ENCODE results near the gene CENPL.
A peak's percentile ranks its signal among the peaks of the same experiment; 100 is the strongest.
"Not testable (repeated sequence)": the region's sequence is repeated elsewhere in the genome, so short reads cannot be mapped to it uniquely, and the experiment has no call there.

CENPL gene, protein sequence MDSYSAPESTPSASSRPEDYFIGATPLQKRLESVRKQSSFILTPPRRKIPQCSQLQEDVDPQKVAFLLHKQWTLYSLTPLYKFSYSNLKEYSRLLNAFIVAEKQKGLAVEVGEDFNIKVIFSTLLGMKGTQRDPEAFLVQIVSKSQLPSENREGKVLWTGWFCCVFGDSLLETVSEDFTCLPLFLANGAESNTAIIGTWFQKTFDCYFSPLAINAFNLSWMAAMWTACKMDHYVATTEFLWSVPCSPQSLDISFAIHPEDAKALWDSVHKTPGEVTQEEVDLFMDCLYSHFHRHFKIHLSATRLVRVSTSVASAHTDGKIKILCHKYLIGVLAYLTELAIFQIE

DNA sequence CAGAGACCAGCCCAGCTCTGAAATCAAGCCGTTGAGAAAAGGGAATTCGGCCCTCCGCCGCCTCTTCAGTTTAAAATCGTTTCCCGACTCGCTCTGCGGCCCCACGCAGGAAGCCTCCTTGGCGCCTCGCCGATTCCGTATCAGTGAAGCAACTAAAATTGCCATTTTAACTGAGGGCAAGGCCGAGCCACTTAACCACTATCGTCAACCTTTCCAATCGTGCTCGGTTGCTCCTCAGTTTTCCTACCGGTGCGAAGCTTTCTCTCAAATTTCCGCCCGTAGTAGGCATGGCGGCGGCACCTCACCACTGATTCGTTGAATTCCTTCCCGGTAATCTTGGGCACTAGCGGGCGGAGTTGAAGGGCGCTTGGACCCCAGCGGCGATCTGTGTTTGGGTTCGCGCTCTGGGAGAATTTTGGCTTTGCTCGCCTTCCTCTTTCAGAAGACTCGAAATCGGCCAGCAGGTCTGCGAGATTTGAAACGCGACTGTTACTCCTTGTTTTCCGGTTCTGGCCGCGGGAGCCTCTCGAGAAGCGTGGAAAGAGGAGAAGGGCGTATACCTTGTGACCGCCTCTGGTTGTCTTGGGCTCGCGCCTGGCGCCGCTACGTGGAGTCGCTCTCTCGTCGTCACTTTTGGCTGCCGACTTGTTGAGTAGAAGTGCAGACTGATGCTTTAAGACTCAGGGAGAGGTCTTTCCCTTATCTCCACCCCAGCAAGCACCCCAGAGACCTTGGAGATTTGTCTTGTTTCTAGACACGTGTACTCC, at the start of gene CENPL, which contains the start of gene DARS2:
Gene CENPL, minus strand, starts transcription at position 569 of the 767 bp plus-strand sequence. CDS start 13,584 bp downstream, outside the sequence.
Gene DARS2, plus strand, starts transcription at position 359 of the 767 bp plus-strand sequence. CDS start 557 bp downstream, outside the sequence.
- DNase-seq (ENCODE audit: low spot score), result peak; percentile 94

GRCh38 chr1:173871500-173871899, 46.8 kb upstream of the CENPL start:
- no peak for DNase-seq (ENCODE audit: low spot score)

GRCh38 chr1:173871091-173871490, 46.4 kb upstream of the CENPL start:
- no peak for DNase-seq (ENCODE audit: low spot score)

- peak; percentile 33 for DNase-seq (ENCODE audit: low spot score)
Measured at GRCh38 chr1:173870252-173871075, 45.8 kb upstream of the CENPL start.

GRCh38 chr1:173869021-173869359, 44.3 kb upstream of the CENPL start:
- DNase-seq (ENCODE audit: low spot score), result no peak

- peak; percentile 88 for DNase-seq (ENCODE audit: low spot score)
Measured at GRCh38 chr1:173868266-173869020, 43.8 kb upstream of the CENPL start, which contains the start of gene ZBTB37. Gene ZBTB37, plus strand, starts transcription at chr1:173868380. Its CDS starts 1,846 bp downstream, at chr1:173870226.

GRCh38 chr1:173867753-173868265, 43.1 kb upstream of the CENPL start, which contains the start of gene GAS5:
Gene GAS5, minus strand, starts transcription at chr1:173867989.
- peak; percentile 98 for DNase-seq (ENCODE audit: low spot score)

- DNase-seq (ENCODE audit: low spot score), result no peak
Measured at GRCh38 chr1:173867141-173867752, 42.6 kb upstream of the CENPL start.

DNA sequence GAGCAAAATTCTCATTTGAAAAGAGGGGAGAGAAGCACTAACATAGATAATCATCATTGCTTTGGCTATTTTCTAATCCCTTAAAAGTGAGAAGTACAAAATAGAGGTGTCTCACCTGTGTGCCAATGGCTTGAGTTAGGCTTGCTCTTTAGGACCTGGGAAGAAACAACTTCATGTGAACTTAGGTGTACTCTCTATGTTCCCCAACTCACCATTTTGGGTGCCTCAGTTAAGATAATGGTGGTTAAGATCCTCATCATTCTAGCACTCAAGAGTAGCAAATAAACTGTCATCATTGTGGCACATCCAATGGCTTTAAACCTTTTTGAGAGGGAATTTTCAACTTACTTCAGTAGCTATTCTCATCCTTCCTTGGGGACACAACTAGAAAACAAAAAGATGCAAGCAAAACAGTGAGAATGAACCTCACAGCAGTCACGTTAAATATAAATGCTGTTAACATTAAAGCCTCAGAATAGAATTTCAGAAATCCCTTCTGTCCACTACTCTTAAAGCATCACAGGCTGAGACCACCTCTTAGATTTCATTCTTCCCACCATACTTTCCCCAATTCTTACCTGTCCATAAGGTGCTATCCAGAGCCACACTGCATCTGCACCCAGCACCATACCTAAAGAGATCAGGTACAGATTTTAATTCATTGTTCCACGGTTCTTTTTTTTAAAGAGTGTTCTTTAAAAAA, 41.9 kb upstream of the CENPL start:
- peak; percentile 56 for DNase-seq (ENCODE audit: low spot score)

- peak; percentile 49 for DNase-seq (ENCODE audit: low spot score)
Measured at GRCh38 chr1:173865468-173866164, 40.9 kb upstream of the CENPL start.

GRCh38 chr1:173864179-173864867, 39.6 kb upstream of the CENPL start:
- DNase-seq (ENCODE audit: low spot score), result peak; percentile 33

DNA sequence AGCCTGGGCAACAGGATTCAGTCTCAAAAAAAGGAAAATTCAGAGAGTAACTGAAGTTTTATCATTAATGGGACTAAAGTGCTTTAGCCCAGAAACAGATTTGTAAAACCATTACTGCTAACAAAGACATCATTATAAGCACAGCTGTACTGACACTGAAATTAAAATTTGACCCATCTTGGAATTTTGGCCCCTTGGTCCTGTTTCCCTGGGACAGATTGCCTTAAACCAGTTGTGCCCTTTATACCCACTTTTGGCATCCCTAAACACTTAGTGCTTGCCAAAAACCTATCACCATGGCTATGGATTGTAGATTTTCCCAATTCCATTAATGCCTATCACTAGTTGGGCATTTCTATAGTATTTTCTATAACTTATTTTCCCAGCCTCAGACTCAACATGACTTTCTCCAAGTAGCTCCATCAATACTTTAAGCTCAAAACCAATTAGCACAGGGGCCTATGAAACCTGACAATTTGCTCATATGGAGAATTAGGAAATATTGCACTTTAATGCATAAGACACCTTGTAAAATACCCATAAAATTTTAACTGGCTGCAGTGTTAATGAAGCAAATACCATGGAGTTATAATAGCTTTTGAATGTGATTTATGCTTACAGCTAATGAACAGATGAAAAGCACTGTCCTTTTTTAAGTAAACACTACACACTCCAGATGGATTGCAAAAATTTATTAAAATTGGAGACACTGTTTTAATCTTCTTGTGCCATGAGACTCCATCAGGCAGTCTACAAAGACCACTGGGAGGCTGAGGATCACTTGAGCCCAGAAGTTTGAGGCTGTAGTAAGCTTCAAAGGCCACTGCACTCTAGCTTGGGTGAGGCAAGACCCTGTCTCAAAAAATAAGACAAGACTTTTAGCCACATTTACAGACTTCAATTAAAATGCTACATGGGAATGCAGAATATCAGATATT, 38.8 kb upstream of the CENPL start:
- DNase-seq (ENCODE audit: low spot score), result no peak

DNA sequence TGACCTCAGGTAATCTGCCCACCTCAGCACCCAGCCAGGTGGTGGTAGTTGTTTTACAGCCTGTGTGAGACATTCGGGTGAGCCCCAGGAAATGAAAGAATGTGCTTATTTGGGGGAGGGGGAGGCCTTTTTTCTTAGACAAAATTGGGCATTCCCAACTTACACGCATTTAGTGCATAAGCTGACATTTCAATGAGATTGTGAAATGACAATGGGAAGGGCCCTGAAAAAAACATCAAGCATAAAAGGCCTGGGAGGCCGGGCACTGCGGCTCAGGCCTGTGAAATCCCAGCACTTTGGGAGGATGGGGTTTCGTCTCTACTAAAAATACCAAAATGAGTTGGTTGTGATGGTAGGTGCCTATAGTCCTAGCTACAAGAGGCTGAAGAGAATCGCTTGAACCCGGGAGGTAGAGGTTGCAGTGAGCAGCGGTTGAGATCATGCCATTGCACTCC, 38.1 kb upstream of the CENPL start:
- no peak for DNase-seq (ENCODE audit: low spot score)

- not testable (repeated sequence) for DNase-seq (ENCODE audit: low spot score)
Measured at GRCh38 chr1:173862146-173862768, 37.6 kb upstream of the CENPL start.

DNA sequence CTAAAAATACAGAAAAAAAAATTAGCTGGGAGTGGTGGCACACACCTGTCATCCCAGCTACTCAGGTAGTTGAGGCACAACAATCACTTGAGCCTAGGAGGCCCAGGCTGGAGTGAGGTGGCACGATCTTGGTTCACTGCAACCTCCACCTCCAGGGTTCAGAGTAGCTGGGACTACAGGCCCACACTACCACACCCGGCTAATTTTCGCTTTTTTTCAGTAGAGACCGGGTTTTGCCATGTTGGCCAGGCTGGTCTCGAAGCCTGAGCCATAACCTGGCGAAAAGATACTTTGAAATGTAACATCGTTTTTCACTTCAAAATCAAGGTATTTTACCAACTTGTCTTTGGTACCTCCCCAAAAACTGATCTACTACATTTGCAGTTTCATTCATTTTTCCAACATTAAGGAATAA, 37.1 kb upstream of the CENPL start:
- DNase-seq (ENCODE audit: low spot score), result no peak

DNA sequence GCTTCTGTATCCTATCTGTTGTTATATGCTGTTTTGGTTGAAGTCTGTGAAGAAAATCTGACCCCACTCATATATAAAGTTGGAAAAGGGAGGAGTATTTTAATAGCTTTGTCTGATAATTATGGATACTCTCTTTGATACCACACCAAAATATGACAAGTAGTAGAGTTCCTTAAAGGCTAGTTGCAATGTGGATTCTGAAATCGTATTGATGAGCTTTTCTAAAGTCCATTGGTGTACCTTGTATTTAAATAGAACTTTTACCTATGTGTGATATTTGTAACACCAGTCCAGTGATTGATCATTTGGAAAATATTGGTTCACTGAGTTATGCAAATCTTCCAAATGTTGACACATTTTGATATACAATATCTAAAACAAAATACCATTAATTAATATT, 35.4 kb upstream of the CENPL start:
- no peak for DNase-seq (ENCODE audit: low spot score)

- DNase-seq (ENCODE audit: low spot score), result not testable (repeated sequence)
Measured at GRCh38 chr1:173859547-173859946, 34.9 kb upstream of the CENPL start.
